Mucosa of descending colon (tissue), 3 donors: ENCODE results near the gene AATK. TPM values are rescaled to one million over a fixed set of nuclear protein-coding genes. Genes with fewer than 3 reads are reported as not detected.
"Not testable (repeated sequence)": the region's sequence is repeated elsewhere in the genome, so short reads cannot be mapped to it uniquely, and the experiment has no call there.

Experiments used
- ATAC-seq: fragments of 200-7000 bp; cut with Tn5 transposase; one replicate; pipeline ENCODE4 v1.9.1; 2020; ENCODE audit warnings: mild to moderate bottlenecking, moderate library complexity
- DNase-seq, 3 donors: peaks; one replicate each; pipeline ENCODE4 v3.0.0-alpha.2; 2020
- H3K36me3 ChIP-seq: fragments of 200-600 bp; one replicate; pipeline ENCODE4 v1.8.0; 2021; ENCODE audit warnings: low read depth, mild to moderate bottlenecking
- H3K4me1 ChIP-seq: fragments of 200-600 bp; one replicate; pipeline ENCODE4 v1.8.0; 2021; ENCODE audit warnings: low read depth, mild to moderate bottlenecking
- H3K4me3 ChIP-seq: fragments of 200-600 bp; one replicate; pipeline ENCODE4 v1.8.0; 2021; ENCODE audit warnings: mild to moderate bottlenecking
- H3K9me3 ChIP-seq: fragments of 200-600 bp; one replicate; pipeline ENCODE4 v1.8.0; 2021; ENCODE audit warnings: mild to moderate bottlenecking
- intact Hi-C, 2 donors: fragments of 100-400 bp; cut with DNase I in 1 of 2; cut with micrococcal nuclease in 1 of 2; formaldehyde crosslinking; loops; one replicate each; pipeline versions ENCODE4 v1.11.0 to v1.11.1; 2022; cut with DNase I, micrococcal nuclease
- total RNA-seq, 3 donors: library from RNA; stranded (reverse); fragmentation: NEBNext Ultra II Directional in 2 of 3; extraction: Animal tissue kit (Norgen Biotek cat#: 25700) in 2 of 3; gene quantifications; one replicate each; pipeline versions ENCODE4 v1.2.1 to v1.2.4, GENCODE V29; 2021 to 2023
- TF ChIP-seq, protein P1 (sequence below): fragments of 200-600 bp; IDR thresholded peaks from one replicate; pipeline ENCODE4 v1.8.0; 2022; ENCODE audit warnings: antibody characterized with exemption, mild to moderate bottlenecking
- donor health status: DM: no; HTN: no; CAD: no; lungs with moderate emphysema.
- donor health status: DM: no; HTN: no; CAD: no.
- donor health status: DM: no; HTN: yes; CAD: no.

AATK gene
- total RNA-seq, 3 donors from 2014 or later, result 9.9 to 23.8 (median 15.6) TPM

DNA sequence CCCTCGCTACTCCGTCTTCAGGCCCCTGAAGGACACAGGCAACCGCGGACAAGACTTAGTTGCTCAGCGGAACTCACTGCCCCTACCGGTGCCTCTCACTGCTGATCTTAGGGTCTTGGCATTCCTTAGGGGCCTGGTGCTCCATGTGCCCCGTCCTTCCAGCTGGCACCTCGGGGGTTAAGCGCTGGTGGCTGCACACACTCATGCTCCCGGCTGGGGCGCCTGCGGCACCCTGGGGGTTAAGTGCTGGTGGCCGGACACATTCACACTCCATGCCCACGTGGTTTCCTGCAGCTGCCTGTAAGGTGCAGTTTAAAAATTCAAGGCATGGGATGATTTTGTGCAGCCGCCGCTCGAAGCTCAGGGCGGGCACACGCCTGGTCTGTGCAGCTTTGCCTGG lies 86.0 kb downstream of the AATK start:
- TF ChIP-seq, protein P1, sequence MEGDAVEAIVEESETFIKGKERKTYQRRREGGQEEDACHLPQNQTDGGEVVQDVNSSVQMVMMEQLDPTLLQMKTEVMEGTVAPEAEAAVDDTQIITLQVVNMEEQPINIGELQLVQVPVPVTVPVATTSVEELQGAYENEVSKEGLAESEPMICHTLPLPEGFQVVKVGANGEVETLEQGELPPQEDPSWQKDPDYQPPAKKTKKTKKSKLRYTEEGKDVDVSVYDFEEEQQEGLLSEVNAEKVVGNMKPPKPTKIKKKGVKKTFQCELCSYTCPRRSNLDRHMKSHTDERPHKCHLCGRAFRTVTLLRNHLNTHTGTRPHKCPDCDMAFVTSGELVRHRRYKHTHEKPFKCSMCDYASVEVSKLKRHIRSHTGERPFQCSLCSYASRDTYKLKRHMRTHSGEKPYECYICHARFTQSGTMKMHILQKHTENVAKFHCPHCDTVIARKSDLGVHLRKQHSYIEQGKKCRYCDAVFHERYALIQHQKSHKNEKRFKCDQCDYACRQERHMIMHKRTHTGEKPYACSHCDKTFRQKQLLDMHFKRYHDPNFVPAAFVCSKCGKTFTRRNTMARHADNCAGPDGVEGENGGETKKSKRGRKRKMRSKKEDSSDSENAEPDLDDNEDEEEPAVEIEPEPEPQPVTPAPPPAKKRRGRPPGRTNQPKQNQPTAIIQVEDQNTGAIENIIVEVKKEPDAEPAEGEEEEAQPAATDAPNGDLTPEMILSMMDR, result no peak
- Histone ChIP-seq H3K36me3 (no peaks in the 10 kb centered on the region), H3K4me1 (no peaks in the 10 kb centered on the region), H3K4me3 (no peak overlapping the region), H3K9me3 (no peaks in the 10 kb centered on the region)
- intact Hi-C loops, result no loop called here
- ATAC-seq, result no peak
- no peak for DNase-seq

DNA sequence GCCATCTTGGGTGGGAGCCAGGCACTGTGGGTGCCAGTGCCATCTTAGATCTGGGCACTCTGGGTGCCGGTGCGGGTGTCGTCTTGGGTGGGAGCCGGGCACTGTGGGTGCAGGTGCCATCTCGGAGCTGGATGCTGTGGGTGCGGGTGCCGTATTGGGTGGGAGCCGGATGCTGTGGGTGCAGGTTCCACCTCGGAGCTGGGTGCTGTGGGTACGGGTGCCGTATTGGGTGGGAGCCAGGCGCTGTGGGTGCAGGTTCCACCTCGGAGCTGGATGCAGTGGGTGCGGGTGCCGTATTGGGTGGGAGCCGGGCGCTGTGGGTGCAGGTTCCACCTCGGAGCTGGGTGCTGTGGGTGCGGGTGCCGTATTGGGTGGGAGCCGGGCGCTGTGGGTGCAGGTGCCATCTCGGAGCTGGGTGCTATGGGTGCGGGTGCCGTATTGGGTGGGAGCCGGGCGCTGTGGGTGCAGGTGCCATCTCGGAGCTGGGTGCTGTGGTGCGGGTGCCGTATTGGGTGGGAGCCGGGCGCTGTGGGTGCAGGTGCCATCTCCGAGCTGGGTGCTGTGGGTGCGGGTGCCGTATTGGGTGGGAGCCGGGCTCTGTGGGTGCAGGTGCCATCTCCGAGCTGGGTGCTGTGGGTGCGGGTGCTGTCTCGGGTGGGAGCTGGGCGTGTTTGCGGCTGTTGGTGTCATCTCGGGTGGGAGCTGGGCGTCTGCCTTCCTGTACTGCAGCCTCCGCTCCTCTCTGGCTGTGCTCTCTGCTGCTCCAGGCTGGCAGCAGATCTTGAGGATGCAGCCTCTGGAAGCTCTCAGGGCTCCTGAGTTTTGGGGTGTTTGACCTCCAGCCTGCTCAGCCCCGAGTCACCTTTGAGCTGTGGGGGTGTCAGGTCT lies 87.8 kb downstream of the AATK start:
- H3K36me3 ChIP-seq, intact Hi-C loops, H3K4me1 ChIP-seq, ATAC-seq, H3K4me3 ChIP-seq, H3K9me3 ChIP-seq, DNase-seq: not testable (repeated sequence)

DNA sequence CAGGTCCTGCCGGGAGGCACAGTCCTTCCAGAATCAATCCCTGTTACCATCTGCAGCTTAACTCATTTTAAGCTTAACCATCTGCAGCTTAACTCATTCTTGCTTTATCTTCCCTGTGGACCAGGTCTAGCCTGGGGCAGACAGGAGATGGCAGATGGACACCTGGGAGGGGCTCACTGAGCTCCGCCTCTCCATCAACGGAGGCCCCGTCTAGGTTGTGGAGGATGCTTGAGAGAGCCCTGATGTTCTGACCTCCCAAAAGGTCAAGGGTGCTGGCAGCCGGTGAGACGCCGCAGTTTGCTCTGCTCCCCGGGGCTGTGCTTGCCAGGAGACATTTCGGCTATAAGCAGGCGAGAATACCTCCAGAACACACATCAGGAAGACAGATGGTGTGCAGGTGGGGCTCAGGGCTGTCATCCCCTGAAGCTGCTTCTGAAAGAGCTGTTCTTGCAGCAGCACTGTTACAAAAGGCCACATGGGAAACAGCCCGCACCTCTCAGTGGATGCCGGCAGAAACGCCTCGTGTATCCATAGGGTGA lies 89.8 kb downstream of the AATK start:
- no peak for ATAC-seq
- no peak overlapping the region for H3K4me3 ChIP-seq
- H3K36me3 ChIP-seq, result no peaks in the 10 kb centered on the region
- intact Hi-C loops, result no loop called here
- H3K9me3 ChIP-seq, result no peaks in the 10 kb centered on the region
- TF ChIP-seq, protein P1, result no peak
- no peak for DNase-seq
- no peaks in the 10 kb centered on the region for H3K4me1 ChIP-seq

DNA sequence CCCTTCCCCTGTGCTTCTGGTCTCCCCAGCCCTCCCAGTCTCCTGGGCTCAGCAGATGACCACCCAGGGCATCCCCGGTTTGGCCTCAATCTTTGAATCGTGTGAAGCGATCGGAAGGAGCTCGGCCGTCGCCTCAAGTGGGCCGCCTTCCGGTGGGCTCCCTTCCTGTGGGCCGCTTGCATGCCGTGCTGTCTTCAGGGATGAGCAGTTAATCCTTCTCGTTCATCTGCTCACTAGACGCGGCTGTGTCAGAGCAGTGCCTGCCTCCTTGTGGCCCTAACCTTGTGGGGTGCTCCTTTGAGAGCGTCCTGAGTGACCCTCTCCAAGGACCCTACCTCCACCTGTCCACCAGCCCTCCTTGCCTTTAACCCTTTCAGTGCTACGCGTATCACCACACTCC lies 90.7 kb downstream of the AATK start:
- ATAC-seq (no peak), DNase-seq (no peak)
- Histone ChIP-seq H3K9me3 (no peaks in the 10 kb centered on the region), H3K4me3 (no peak overlapping the region), H3K36me3 (no peaks in the 10 kb centered on the region), H3K4me1 (no peaks in the 10 kb centered on the region)
- TF ChIP-seq, protein P1, result no peak
- intact Hi-C loops, result no loop called here

DNA sequence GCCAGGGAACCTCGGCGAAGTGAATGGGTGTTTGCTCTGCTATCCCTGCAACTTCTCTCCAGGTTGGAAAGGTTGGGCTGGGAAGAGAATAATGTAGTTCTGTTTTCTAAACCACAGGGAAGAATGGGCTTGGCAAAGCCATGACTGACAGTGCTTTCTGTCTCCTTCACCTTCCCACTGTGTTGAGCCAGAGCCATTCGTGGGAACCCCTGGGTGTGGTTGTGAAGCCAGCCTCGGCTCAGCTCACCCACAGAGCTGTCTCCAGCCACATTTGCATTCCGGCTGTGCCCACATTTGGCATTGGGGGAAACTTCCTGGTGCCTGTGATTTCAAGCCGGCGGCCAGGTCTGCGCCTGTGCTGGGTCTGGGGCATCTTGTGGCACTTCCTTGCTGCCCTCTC lies 91.1 kb downstream of the AATK start:
- H3K36me3 ChIP-seq, result no peaks in the 10 kb centered on the region
- intact Hi-C loops, result no loop called here
- H3K9me3 ChIP-seq, result no peaks in the 10 kb centered on the region
- no peaks in the 10 kb centered on the region for H3K4me1 ChIP-seq
- no peak overlapping the region for H3K4me3 ChIP-seq
- TF ChIP-seq, protein P1, result no peak
- ATAC-seq (no peak), DNase-seq (no peak)

DNA sequence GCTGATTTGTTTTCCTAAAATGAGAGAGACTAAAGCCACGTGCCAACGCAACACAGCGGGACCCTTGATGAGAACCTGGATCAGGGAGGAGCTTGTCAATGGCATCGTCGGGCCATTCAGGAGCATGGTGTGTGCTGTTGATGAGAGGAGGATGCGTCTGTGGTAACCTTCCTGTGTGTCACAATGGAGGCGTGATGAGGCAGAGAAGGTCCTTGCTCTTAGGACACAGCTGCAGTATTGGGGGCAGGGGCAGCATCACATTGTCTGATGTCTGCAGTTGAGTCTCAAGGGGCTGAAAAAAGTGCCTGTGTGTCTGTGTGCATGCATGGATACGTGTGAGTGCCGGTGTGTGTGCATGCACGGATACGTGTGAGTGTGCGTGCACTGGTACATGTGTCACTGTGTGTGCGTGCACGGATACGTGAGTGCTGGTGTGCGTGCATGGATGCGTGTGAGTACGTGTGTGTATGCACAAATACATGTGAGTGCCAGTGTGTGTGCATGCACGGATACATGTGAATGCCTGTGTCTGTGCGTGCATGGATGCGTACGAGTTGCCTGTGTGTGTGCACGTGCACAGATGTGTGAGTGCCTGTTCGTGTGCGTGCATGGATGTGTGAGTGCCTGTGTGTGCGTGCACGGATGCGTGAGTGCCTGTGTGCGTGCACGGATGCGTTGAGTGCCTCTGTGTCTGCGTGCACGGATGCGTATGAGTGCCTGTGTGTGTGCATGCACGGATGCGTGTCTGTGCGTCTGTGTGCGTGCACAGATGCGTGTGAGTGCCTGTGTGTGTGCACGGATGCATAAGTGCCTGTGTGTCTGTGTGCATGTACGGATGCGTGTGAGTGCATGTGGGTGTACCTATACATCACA lies 91.8 kb downstream of the AATK start:
- no peaks in the 10 kb centered on the region for H3K36me3 ChIP-seq
- DNase-seq (no peak), ATAC-seq (no peak)
- no peaks in the 10 kb centered on the region for H3K9me3 ChIP-seq
- no peaks in the 10 kb centered on the region for H3K4me1 ChIP-seq
- intact Hi-C loops, result no loop called here
- TF ChIP-seq, protein P1, result no peak
- no peak overlapping the region for H3K4me3 ChIP-seq
